ENCODE results near the gene SH2B2.

- no peak for TF ChIP-seq CTCF (IDR thresholded peaks at IDR 0.05)
- no peak for TF ChIP-seq POLR2A (IDR thresholded peaks at IDR 0.05)
These were observed 25.8 kb upstream of the SH2B2 start for GRCh38 chr7:102260856-102261255.

Measured in lower leg skin (tissue), 3 donors.